ENCODE results near the gene ECPAS. TPM values are rescaled to one million over a fixed set of nuclear protein-coding genes. Genes with fewer than 3 reads are reported as not detected.

The ECPAS gene
- total RNA-seq, 1 experiment from 2014 or later, result 123 TPM

- POLR2A ChIA-PET (ENCODE audit: unreplicated experiment), result no interaction called here
- DNase-seq, result peak in 1 of 2 experiments; percentile 69
- Histone ChIP-seq H3K27me3 (ENCODE audit: insufficient read depth, low read depth) (no peaks in the 10 kb centered on the region), H3K27ac (peak overlapping the region; percentile 33), H3K4me2 (no peak overlapping the region), H3K4me3 (no peak overlapping the region), H3K9me3 (ENCODE audit: insufficient read depth, low read depth) (no peaks in the 10 kb centered on the region), H3K36me3 (ENCODE audit: low read depth) (peaks cover 37% of the 10 kb centered on the region), H3K4me1 (replicated peaks; ENCODE audit: insufficient read depth) (peaks cover 10% of the 10 kb centered on the region), H3K9me2 (ENCODE audit: insufficient read depth) (no peaks in the 10 kb centered on the region), H4K20me1 (ENCODE audit: insufficient read depth) (no peaks in the 10 kb centered on the region; the same call in 1 of the 2 replicates), H2AFZ (no peak overlapping the region), H3K79me2 (ENCODE audit: low read depth) (no peaks in the 10 kb centered on the region), H3F3A (ENCODE audit: insufficient read depth, low read depth) (peaks cover 12% of the 10 kb centered on the region; the same call in 1 of the 2 replicates)
- intact Hi-C loops (cut with micrococcal nuclease; ENCODE audit: unreplicated experiment), result no loop called here
- BruUV-seq (replicated peaks), result no TSS peak
- TF ChIP-seq, protein P1, sequence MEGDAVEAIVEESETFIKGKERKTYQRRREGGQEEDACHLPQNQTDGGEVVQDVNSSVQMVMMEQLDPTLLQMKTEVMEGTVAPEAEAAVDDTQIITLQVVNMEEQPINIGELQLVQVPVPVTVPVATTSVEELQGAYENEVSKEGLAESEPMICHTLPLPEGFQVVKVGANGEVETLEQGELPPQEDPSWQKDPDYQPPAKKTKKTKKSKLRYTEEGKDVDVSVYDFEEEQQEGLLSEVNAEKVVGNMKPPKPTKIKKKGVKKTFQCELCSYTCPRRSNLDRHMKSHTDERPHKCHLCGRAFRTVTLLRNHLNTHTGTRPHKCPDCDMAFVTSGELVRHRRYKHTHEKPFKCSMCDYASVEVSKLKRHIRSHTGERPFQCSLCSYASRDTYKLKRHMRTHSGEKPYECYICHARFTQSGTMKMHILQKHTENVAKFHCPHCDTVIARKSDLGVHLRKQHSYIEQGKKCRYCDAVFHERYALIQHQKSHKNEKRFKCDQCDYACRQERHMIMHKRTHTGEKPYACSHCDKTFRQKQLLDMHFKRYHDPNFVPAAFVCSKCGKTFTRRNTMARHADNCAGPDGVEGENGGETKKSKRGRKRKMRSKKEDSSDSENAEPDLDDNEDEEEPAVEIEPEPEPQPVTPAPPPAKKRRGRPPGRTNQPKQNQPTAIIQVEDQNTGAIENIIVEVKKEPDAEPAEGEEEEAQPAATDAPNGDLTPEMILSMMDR (conservative IDR thresholded peaks at IDR 0.05), result no peak
- TF ChIP-seq EZH2 (IDR thresholded peaks at IDR 0.05; ENCODE audit: low read depth), result no peak
- CTCF ChIA-PET, result no interaction called here
Measured at GRCh38 chr9:111375817-111376564, 108.2 kb downstream of the ECPAS start.

DNA sequence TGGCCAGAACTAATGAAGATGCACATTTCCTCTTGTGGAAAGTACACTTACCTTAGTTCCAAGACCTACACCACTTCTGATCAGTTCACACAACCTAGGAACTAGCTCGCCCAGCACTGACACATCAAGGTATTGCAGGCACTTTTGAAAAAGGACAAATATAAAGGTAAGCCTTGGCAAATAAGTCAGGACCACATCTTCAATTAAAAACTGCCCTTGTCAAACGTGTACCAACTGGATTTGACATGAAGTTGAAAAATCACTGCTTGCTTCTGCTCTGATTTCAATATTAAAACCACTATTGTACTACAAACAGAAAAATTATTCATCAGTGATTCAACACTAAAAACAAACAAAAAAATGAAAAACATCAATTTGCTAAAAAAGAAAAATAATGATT is 109.1 kb downstream of the ECPAS start:
- no peak for DNase-seq
- ChIA-PET CTCF (no interaction called here), POLR2A (ENCODE audit: unreplicated experiment) (no interaction called here)
- H3K79me2 ChIP-seq (ENCODE audit: low read depth), result no peaks in the 10 kb centered on the region
- intact Hi-C loops (cut with micrococcal nuclease; ENCODE audit: unreplicated experiment), result no loop called here
- no peak overlapping the region for H3K4me3 ChIP-seq
- H4K20me1 ChIP-seq (ENCODE audit: insufficient read depth), result no peaks in the 10 kb centered on the region; the same call in 1 of the 2 replicates
- H3F3A ChIP-seq (ENCODE audit: insufficient read depth, low read depth), result peaks cover 12% of the 10 kb centered on the region; the same call in 1 of the 2 replicates
- no peaks in the 10 kb centered on the region for H3K9me3 ChIP-seq (ENCODE audit: insufficient read depth, low read depth)
- no peak overlapping the region for H3K27ac ChIP-seq
- H3K4me2 ChIP-seq, result no peak overlapping the region
- no TSS peak for BruUV-seq (replicated peaks)
- H3K36me3 ChIP-seq (ENCODE audit: low read depth), result peaks cover 46% of the 10 kb centered on the region
- H3K9me2 ChIP-seq (ENCODE audit: insufficient read depth), result no peaks in the 10 kb centered on the region
- H3K4me1 ChIP-seq (replicated peaks; ENCODE audit: insufficient read depth), result peaks cover 10% of the 10 kb centered on the region
- H2AFZ ChIP-seq, result no peak overlapping the region
- no peak for TF ChIP-seq EZH2 (IDR thresholded peaks at IDR 0.05; ENCODE audit: low read depth)
- TF ChIP-seq, protein P1 (conservative IDR thresholded peaks at IDR 0.05), result no peak
- no peaks in the 10 kb centered on the region for H3K27me3 ChIP-seq (ENCODE audit: insufficient read depth, low read depth)

- ChIA-PET CTCF (no interaction called here), POLR2A (ENCODE audit: unreplicated experiment) (no interaction called here)
- TF ChIP-seq, protein P1 (conservative IDR thresholded peaks at IDR 0.05), result no peak
- TF ChIP-seq EZH2 (IDR thresholded peaks at IDR 0.05; ENCODE audit: low read depth), result no peak
- no peak overlapping the region for H3K27ac ChIP-seq
- no TSS peak for BruUV-seq (replicated peaks)
- H2AFZ ChIP-seq, result no peak overlapping the region
- peaks cover 10% of the 10 kb centered on the region for H3K4me1 ChIP-seq (replicated peaks; ENCODE audit: insufficient read depth)
- no peak overlapping the region for H3K4me2 ChIP-seq
- H3K9me3 ChIP-seq (ENCODE audit: insufficient read depth, low read depth), result no peaks in the 10 kb centered on the region
- no peaks in the 10 kb centered on the region for H3K27me3 ChIP-seq (ENCODE audit: insufficient read depth, low read depth)
- no peaks in the 10 kb centered on the region for H3K79me2 ChIP-seq (ENCODE audit: low read depth)
- H4K20me1 ChIP-seq (ENCODE audit: insufficient read depth), result no peaks in the 10 kb centered on the region; the same call in 1 of the 2 replicates
- DNase-seq, result no peak
- peaks cover 12% of the 10 kb centered on the region; the same call in 1 of the 2 replicates for H3F3A ChIP-seq (ENCODE audit: insufficient read depth, low read depth)
- H3K4me3 ChIP-seq, result no peak overlapping the region
- intact Hi-C loops (cut with micrococcal nuclease; ENCODE audit: unreplicated experiment), result no loop called here
- peaks cover 46% of the 10 kb centered on the region for H3K36me3 ChIP-seq (ENCODE audit: low read depth)
- no peaks in the 10 kb centered on the region for H3K9me2 ChIP-seq (ENCODE audit: insufficient read depth)
Measured at GRCh38 chr9:111372297-111372696, 111.9 kb downstream of the ECPAS start.

All from PC-9 (cell line).